ENCODE measurements around the gene SCGB1A1. TPM values are rescaled to one million over a fixed set of nuclear protein-coding genes. Genes with fewer than 3 reads are reported as not detected.

The SCGB1A1 gene
- total and polyA plus RNA-seq, 8 donors: 3.5 to 397 (median 19.0) TPM

- Histone ChIP-seq H3K27ac (no peak overlapping the region), H3K4me1 (peaks cover 15 to 22% of the 10 kb centered on the region in 2 donors), H3K36me3 (no peaks in the 10 kb centered on the region), H3K27me3 (no peaks in the 10 kb centered on the region), H3K4me3 (no peak overlapping the region), H3K9me3 (no peaks in the 10 kb centered on the region)
- DNase-seq (no peak), ATAC-seq (no peak)
- no peak for TF ChIP-seq CTCF (IDR thresholded peaks at IDR 0.05)
- intact Hi-C loops (cut with DNase I): no loop called here
These were observed 14.4 kb upstream of the SCGB1A1 start for GRCh38 chr11:62404435-62404834.

- Histone ChIP-seq H3K4me3 (no peak overlapping the region), H3K4me1 (peaks cover 15 to 17% of the 10 kb centered on the region in 2 donors), H3K36me3 (no peaks in the 10 kb centered on the region), H3K27ac (no peak overlapping the region), H3K9me3 (no peaks in the 10 kb centered on the region), H3K27me3 (no peaks in the 10 kb centered on the region)
- intact Hi-C loops (cut with DNase I): no loop called here
- DNase-seq (no peak), ATAC-seq (no peak)
- TF ChIP-seq CTCF (IDR thresholded peaks at IDR 0.05): no peak
These were observed 13.9 kb upstream of the SCGB1A1 start for GRCh38 chr11:62404901-62405300.

GRCh38 chr11:62406034-62406433 is 12.8 kb upstream of the SCGB1A1 start:
- Histone ChIP-seq H3K4me1 (peaks cover 11 to 15% of the 10 kb centered on the region in 2 donors), H3K27me3 (no peaks in the 10 kb centered on the region), H3K9me3 (no peaks in the 10 kb centered on the region), H3K36me3 (no peaks in the 10 kb centered on the region), H3K27ac (no peak overlapping the region), H3K4me3 (no peak overlapping the region)
- no peak for TF ChIP-seq CTCF (IDR thresholded peaks at IDR 0.05)
- intact Hi-C loops (cut with DNase I): no loop called here
- ATAC-seq (no peak), DNase-seq (no peak)

- Histone ChIP-seq H3K27me3 (no peaks in the 10 kb centered on the region), H3K36me3 (no peaks in the 10 kb centered on the region), H3K9me3 (no peaks in the 10 kb centered on the region), H3K27ac (no peak overlapping the region), H3K4me3 (no peak overlapping the region), H3K4me1 (no peaks in the 10 kb centered on the region)
- TF ChIP-seq CTCF (IDR thresholded peaks at IDR 0.05): no peak
- intact Hi-C loops (cut with DNase I): no loop called here
- ATAC-seq (no peak), DNase-seq (no peak)
These were observed 9.0 kb upstream of the SCGB1A1 start for GRCh38 chr11:62409831-62410230.

- Histone ChIP-seq H3K27me3 (no peaks in the 10 kb centered on the region), H3K27ac (no peak overlapping the region), H3K36me3 (no peaks in the 10 kb centered on the region), H3K9me3 (no peaks in the 10 kb centered on the region), H3K4me1 (no peaks in the 10 kb centered on the region), H3K4me3 (no peak overlapping the region)
- no peak for TF ChIP-seq CTCF (IDR thresholded peaks at IDR 0.05)
- no peak for ATAC-seq
- DNase-seq: no peak
- intact Hi-C loops (cut with DNase I): no loop called here
These were observed 7.9 kb upstream of the SCGB1A1 start for GRCh38 chr11:62410972-62411371.
